Urinary bladder (tissue), 4 donors: ENCODE measurements around the gene CCDC28A. TPM values are rescaled to one million over a fixed set of nuclear protein-coding genes. Genes with fewer than 3 reads are reported as not detected.

Experiments used
- DNase-seq: peaks from one replicate; pipeline ENCODE4 v3.0.0-alpha.2; 2015; ENCODE audit errors: extremely low spot score
- H3K27ac ChIP-seq: one replicate; pipeline ENCODE4 v1.5.1; 2013; ENCODE audit warnings: low read depth, mild to moderate bottlenecking, moderate library complexity
- H3K36me3 ChIP-seq: one replicate; pipeline ENCODE4 v1.6.1; 2013; ENCODE audit warnings: mild to moderate bottlenecking, moderate library complexity; ENCODE audit not compliant: insufficient read depth
- H3K4me1 ChIP-seq: one replicate; pipeline ENCODE4 v1.6.1; 2013; ENCODE audit warnings: mild to moderate bottlenecking, moderate library complexity; ENCODE audit not compliant: insufficient read depth
- H3K4me3 ChIP-seq: one replicate; pipeline ENCODE4 v1.5.1; 2013; ENCODE audit warnings: low read depth, low read length
- WGBS: extraction: QIAGEN DNeasy Blood & Tissue Kit; methylation state at CpG from one replicate; pipeline ENCODE4 v1.1.7; 2013; 5-methylcytosine and 5-hydroxymethylcytosine counted together
- polyA plus RNA-seq: library from polyadenylated mRNA; stranded (reverse); fragments of 200-250 nt; gene quantifications from one replicate; pipeline ENCODE4 v1.2.3, GENCODE V29; 2013
- total RNA-seq: library from RNA; depleted of rRNA; stranded (reverse); fragments of >200 nt; gene quantifications from one replicate; pipeline ENCODE4 v1.2.3, GENCODE V29; 2014
- donor health status: healthy with polysubstance abuse.
- donor health status: healthy.

CCDC28A gene
- total and polyA plus RNA-seq, 2 donors, result 18.3 to 23.3 TPM

- Histone ChIP-seq H3K36me3 (no peaks in the 10 kb centered on the region), H3K4me3 (no peak overlapping the region), H3K4me1 (no peaks in the 10 kb centered on the region), H3K27ac (no peak overlapping the region)
- no peak for DNase-seq
- 97% methylated on average over 2 of the region's 2 CpGs for WGBS
Measured at GRCh38 chr6:138832182-138832581, 58.6 kb downstream of the CCDC28A start.

GRCh38 chr6:138833816-138834539 lies 60.4 kb downstream of the CCDC28A start:
- Histone ChIP-seq H3K4me1 (no peaks in the 10 kb centered on the region), H3K36me3 (no peaks in the 10 kb centered on the region), H3K27ac (no peak overlapping the region), H3K4me3 (no peak overlapping the region)
- WGBS, result 36% methylated on average over 4 of the region's 4 CpGs
- DNase-seq, result peak; percentile 83

DNA sequence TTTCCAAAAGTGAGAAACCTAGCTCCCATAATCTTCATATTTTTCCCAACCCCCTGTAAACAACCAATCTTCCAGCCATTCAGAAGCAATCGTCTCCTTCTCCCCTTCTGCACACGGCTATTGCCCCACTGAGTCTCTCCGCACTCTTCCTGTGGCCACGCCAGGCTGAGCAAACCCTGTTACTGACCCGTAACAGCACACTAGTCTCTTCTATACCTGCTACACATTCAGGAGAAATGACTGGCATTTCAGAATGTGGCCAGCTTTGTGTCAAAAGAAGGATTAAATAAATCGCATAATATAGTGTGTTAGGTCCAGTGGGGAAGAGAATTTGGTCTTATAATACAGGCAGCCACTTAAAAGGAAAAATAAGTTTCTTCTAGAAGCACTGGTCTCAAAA lies 63.7 kb downstream of the CCDC28A start:
- no peaks in the 10 kb centered on the region for H3K4me1 ChIP-seq
- DNase-seq, result no peak
- no peak overlapping the region for H3K27ac ChIP-seq
- H3K4me3 ChIP-seq, result no peak overlapping the region
- WGBS, result 94% methylated on average over 6 of the region's 6 CpGs
- no peaks in the 10 kb centered on the region for H3K36me3 ChIP-seq

Other genes with a start within 250 kb of the CCDC28A start
- 0.21 TPM for gene ECT2L, start 22.3 kb downstream of the CCDC28A start, total RNA-seq
- gene ECT2L, start 22.3 kb downstream of the CCDC28A start, polyA plus RNA-seq, result 0.05 TPM
- 96.8 TPM for gene REPS1, start 214.5 kb downstream of the CCDC28A start, total RNA-seq
- gene REPS1, start 214.5 kb downstream of the CCDC28A start, polyA plus RNA-seq, result 26.6 TPM